K562 (cell line): ENCODE results near the gene ATXN1L. TPM values are rescaled to one million over a fixed set of nuclear protein-coding genes. Genes with fewer than 3 reads are reported as not detected.

Experiments used
- EHMT2 ChIP-seq: fragments of 450-650 bp; IDR thresholded peaks from 2 replicates; pipeline ENCODE4 v1.6.1; 2018; ENCODE audit warnings: antibody characterized with exemption
- HDGF ChIP-seq: fragments of 450-650 bp; IDR thresholded peaks from 2 replicates; pipeline ENCODE4 v1.6.1; 2016
- HNRNPLL ChIP-seq: fragments of 200-400 bp; formaldehyde crosslinking; IDR thresholded peaks from 2 replicates; pipeline ENCODE4 v1.6.1; 2017; ENCODE audit warnings: low read length, low read depth, mild to moderate bottlenecking; ENCODE audit not compliant: poor library complexity, severe bottlenecking
- LEF1 ChIP-seq: fragments of 450-650 bp; IDR thresholded peaks from 2 replicates; pipeline ENCODE4 v1.6.1; 2016; ENCODE audit warnings: mild to moderate bottlenecking
- MEF2D ChIP-seq: conservative IDR thresholded peaks from 2 replicates; pipeline ENCODE4 v1.6.1; 2016; ENCODE audit warnings: low read depth, missing genetic modification characterization, missing compliant biosample characterization
- MIER1 ChIP-seq: fragments of 450-650 bp; IDR thresholded peaks from 2 replicates; pipeline ENCODE4 v1.6.1; 2016; ENCODE audit warnings: antibody characterized with exemption, mild to moderate bottlenecking, low read depth
- NCOA6 ChIP-seq: fragments of 450-650 bp; IDR thresholded peaks from 2 replicates; pipeline ENCODE4 v1.6.1; 2017; ENCODE audit warnings: mild to moderate bottlenecking
- TAL1 ChIP-seq: fragments of 450-650 bp; IDR thresholded peaks from 2 replicates; pipeline ENCODE4 v1.6.1; 2016; ENCODE audit warnings: mild to moderate bottlenecking
- ZBTB1 ChIP-seq: sonication (generic); formaldehyde crosslinking; IDR thresholded peaks from 2 replicates; pipeline ENCODE4 v1.8.1; 2023; ENCODE audit warnings: missing genetic modification reagents, low read depth, mild to moderate bottlenecking, borderline replicate concordance
- ZNF408 ChIP-seq: fragments of 250-450 bp; sonication (Bioruptor Pico); IDR thresholded peaks from 2 replicates; pipeline ENCODE4 v1.4.0; 2020; ENCODE audit warnings: low read depth, mild to moderate bottlenecking, moderate library complexity
- ZNF583 ChIP-seq: fragments of 250-450 bp; sonication (Bioruptor Pico); IDR thresholded peaks from 2 replicates; pipeline ENCODE4 v1.4.0; 2020
- ZNF589 ChIP-seq: fragments of 200-800 bp; sonication (Bioruptor generic); IDR thresholded peaks from 2 replicates; pipeline ENCODE4 v1.6.1; 2016; ENCODE audit warnings: low read depth, missing genetic modification characterization, missing compliant biosample characterization
- ZNF717 ChIP-seq: fragments of 250-450 bp; sonication (Bioruptor Pico); IDR thresholded peaks from 2 replicates; pipeline ENCODE4 v1.5.0; 2021
- ZNF780A ChIP-seq: fragments of 250-450 bp; sonication (Bioruptor Pico); IDR thresholded peaks from 2 replicates; pipeline ENCODE4 v1.5.0; 2021; ENCODE audit warnings: mild to moderate bottlenecking
- polyA plus RNA-seq, 8 experiments: library from polyadenylated mRNA; depleted of rRNA in 4 of 8; stranded (reverse) in 5 of 8; unstranded in 3 of 8; fragments of >200 nt; fragmentation: Nextera tagmentation in 2 of 8; fragmentation: Illumina TruSeq in 1 of 8; extraction: Ambion mirVana in 2 of 8; extraction: Trizol in 1 of 8; gene quantifications; 2 replicates each; pipeline versions ENCODE4 v1.2.1 to v1.2.3, GENCODE V29; 2011 to 2014; ENCODE audit warnings: inconsistent platforms in 1 of 8, missing spikeins in 1 of 8
- total RNA-seq, 7 experiments: library from RNA; depleted of rRNA in 6 of 7; stranded (reverse); fragments of >200 nt in 6 of 7; fragmentation: Illumina TruSeq in 2 of 7; extraction: Trizol in 2 of 7; gene quantifications; 2 replicates each; pipeline versions ENCODE4 v1.2.1 to v1.2.3, GENCODE V29; 2011 to 2021; ENCODE audit warnings: low replicate concordance in 1 of 7
- TF ChIP-seq, protein P1 (sequence below): sonication (generic); formaldehyde crosslinking; IDR thresholded peaks from 2 replicates; pipeline ENCODE4 v1.8.0; 2022; ENCODE audit warnings: mild to moderate bottlenecking, missing genetic modification reagents
- TF ChIP-seq, protein P2 (sequence below): fragments of 450-650 bp; IDR thresholded peaks from 2 replicates; pipeline ENCODE4 v1.6.1; 2016; ENCODE audit warnings: low read depth, mild to moderate bottlenecking, moderate library complexity
- TF ChIP-seq, protein P3 (sequence below), 2 experiments: fragments of 450-650 bp in 1 of 2; sonication (generic) in 1 of 2; formaldehyde crosslinking in 1 of 2; IDR thresholded peaks in 1 of 2; conservative IDR thresholded peaks in 1 of 2; 2 replicates each; pipeline versions ENCODE4 v1.6.1 to v1.8.1; 2016 to 2023; ENCODE audit warnings: mild to moderate bottlenecking in 2 of 2, moderate library complexity in 2 of 2, inconsistent platforms in 1 of 2, missing genetic modification reagents in 1 of 2
- TF ChIP-seq, protein P4 (sequence below): sonication (generic); formaldehyde crosslinking; IDR thresholded peaks from 2 replicates; pipeline ENCODE4 v1.9.0; 2022; ENCODE audit warnings: mild to moderate bottlenecking, missing genetic modification reagents
- TF ChIP-seq, protein P5 (sequence below): fragments of 450-650 bp; IDR thresholded peaks from 2 replicates; pipeline ENCODE4 v1.6.1; 2017; ENCODE audit warnings: antibody characterized with exemption
- TF ChIP-seq, protein P6 (sequence below): sonication (generic); formaldehyde crosslinking; IDR thresholded peaks from 2 replicates; pipeline ENCODE4 v1.8.1; 2023; ENCODE audit warnings: mild to moderate bottlenecking, missing genetic modification reagents

The ATXN1L gene
- total and polyA plus RNA-seq, 9 of the 15 experiments (the other 6 are each of a cell fraction or from before 2014, with no cell fraction given), result 1.4 to 11.3 (median 9.3) TPM

DNA sequence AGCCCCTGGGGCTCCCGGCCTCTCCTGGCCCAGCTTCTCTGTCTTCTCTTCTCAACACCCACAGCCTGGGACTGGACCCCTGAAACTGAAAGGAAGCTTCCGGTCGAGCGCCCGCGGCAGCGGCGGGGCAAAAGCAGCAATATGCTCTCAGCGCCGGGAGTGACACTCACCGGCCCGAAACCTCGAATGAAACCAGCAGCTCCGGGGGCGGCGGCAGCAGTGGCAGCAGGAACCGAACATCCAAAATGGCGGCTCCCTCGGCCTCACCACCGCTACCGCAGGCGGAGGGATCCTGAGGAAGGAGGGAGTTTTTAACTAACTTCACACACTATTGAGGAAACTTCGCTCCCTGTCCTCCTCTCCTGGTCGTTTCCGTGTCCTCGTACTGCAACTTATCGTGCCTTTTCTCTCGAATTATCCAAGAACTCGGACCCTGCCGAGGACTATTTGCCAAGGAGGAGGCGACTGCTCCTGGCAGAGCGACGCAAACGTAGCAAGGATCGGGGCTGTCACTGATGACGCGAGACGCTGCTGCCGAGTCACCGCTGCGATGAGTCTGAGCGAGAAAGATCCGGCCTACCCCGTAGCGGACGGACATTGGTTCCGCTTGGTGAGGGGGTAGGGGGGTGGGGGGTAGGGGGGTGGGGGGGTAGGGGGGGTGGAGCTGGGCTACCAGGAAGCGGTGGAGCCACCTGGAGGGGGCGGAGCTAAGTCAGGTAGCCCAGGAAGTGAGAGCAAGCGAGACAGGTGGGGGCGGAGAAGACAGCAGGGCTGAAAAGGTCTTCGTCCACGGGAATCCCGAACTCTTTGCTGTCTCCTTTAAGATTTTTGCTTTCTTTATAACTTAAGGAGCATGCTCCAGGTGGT lies 37.0 kb upstream of the ATXN1L start, which contains the start of gene AP1G1 (continued):
- TF ChIP-seq ZNF589 (CRISPR knock-in tag) (0 out of 2 replicates have a peak, but pooled peaks have one; percentile 49), ZNF583 (CRISPR knock-in tag) (0 out of 2 replicates have a peak, but pooled peaks have one; percentile 8), ZBTB1 (CRISPR knock-in tag) (no peak), ZNF780A (CRISPR knock-in tag) (no peak), HDGF (no peak), NCOA6 (peak; percentile 44; the same call in 1 of the 2 replicates), LEF1 (peak; percentile 87), ZNF408 (CRISPR knock-in tag) (no peak), ZNF717 (CRISPR knock-in tag) (no peak), EHMT2 (peak; percentile 44; the same call in 1 of the 2 replicates), TAL1 (peak; percentile 59), MEF2D (tag) (0 out of 2 replicates have a peak, but pooled peaks have one; percentile 51), HNRNPLL (peak; percentile 51), MIER1 (peak; percentile 71; the same call in 1 of the 2 replicates)
- TF ChIP-seq, protein P1, sequence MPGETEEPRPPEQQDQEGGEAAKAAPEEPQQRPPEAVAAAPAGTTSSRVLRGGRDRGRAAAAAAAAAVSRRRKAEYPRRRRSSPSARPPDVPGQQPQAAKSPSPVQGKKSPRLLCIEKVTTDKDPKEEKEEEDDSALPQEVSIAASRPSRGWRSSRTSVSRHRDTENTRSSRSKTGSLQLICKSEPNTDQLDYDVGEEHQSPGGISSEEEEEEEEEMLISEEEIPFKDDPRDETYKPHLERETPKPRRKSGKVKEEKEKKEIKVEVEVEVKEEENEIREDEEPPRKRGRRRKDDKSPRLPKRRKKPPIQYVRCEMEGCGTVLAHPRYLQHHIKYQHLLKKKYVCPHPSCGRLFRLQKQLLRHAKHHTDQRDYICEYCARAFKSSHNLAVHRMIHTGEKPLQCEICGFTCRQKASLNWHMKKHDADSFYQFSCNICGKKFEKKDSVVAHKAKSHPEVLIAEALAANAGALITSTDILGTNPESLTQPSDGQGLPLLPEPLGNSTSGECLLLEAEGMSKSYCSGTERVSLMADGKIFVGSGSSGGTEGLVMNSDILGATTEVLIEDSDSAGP (CRISPR knock-in tag), result 0 out of 2 replicates have a peak, but pooled peaks have one; percentile 39
- TF ChIP-seq, protein P2, sequence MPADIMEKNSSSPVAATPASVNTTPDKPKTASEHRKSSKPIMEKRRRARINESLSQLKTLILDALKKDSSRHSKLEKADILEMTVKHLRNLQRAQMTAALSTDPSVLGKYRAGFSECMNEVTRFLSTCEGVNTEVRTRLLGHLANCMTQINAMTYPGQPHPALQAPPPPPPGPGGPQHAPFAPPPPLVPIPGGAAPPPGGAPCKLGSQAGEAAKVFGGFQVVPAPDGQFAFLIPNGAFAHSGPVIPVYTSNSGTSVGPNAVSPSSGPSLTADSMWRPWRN, result peak; percentile 72
- TF ChIP-seq, protein P3, sequence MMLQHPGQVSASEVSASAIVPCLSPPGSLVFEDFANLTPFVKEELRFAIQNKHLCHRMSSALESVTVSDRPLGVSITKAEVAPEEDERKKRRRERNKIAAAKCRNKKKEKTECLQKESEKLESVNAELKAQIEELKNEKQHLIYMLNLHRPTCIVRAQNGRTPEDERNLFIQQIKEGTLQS (IDR thresholded peaks at IDR 0.05), result peak; percentile 92
- TF ChIP-seq, protein P3 (CRISPR knock-in tag; conservative IDR thresholded peaks at IDR 0.05), result peak; percentile 75; the same call in 1 of the 2 replicates
- TF ChIP-seq, protein P4, sequence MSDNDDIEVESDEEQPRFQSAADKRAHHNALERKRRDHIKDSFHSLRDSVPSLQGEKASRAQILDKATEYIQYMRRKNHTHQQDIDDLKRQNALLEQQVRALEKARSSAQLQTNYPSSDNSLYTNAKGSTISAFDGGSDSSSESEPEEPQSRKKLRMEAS (CRISPR knock-in tag), result 0 out of 2 replicates have a peak, but pooled peaks have one; percentile 56
- TF ChIP-seq, protein P5, sequence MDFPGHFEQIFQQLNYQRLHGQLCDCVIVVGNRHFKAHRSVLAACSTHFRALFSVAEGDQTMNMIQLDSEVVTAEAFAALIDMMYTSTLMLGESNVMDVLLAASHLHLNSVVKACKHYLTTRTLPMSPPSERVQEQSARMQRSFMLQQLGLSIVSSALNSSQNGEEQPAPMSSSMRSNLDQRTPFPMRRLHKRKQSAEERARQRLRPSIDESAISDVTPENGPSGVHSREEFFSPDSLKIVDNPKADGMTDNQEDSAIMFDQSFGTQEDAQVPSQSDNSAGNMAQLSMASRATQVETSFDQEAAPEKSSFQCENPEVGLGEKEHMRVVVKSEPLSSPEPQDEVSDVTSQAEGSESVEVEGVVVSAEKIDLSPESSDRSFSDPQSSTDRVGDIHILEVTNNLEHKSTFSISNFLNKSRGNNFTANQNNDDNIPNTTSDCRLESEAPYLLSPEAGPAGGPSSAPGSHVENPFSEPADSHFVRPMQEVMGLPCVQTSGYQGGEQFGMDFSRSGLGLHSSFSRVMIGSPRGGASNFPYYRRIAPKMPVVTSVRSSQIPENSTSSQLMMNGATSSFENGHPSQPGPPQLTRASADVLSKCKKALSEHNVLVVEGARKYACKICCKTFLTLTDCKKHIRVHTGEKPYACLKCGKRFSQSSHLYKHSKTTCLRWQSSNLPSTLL, result peak; percentile 92
- TF ChIP-seq, protein P6, sequence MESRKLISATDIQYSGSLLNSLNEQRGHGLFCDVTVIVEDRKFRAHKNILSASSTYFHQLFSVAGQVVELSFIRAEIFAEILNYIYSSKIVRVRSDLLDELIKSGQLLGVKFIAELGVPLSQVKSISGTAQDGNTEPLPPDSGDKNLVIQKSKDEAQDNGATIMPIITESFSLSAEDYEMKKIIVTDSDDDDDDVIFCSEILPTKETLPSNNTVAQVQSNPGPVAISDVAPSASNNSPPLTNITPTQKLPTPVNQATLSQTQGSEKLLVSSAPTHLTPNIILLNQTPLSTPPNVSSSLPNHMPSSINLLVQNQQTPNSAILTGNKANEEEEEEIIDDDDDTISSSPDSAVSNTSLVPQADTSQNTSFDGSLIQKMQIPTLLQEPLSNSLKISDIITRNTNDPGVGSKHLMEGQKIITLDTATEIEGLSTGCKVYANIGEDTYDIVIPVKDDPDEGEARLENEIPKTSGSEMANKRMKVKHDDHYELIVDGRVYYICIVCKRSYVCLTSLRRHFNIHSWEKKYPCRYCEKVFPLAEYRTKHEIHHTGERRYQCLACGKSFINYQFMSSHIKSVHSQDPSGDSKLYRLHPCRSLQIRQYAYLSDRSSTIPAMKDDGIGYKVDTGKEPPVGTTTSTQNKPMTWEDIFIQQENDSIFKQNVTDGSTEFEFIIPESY, result 0 out of 2 replicates have a peak, but pooled peaks have one; percentile 39
